ENCODE results near the gene GAL.

GAL gene

GRCh38 chr11:68727783-68728182 is 43.4 kb downstream of the GAL start:
- H3K27me3 Mint-ChIP-seq = no peaks in the 10 kb centered on the region
- ATAC-seq (replicated peaks) (no peak), DNase-seq (no peak)
- H3K4me3 Mint-ChIP-seq = no peak overlapping the region
- H3K9me3 Mint-ChIP-seq = no peaks in the 10 kb centered on the region
- no peaks in the 10 kb centered on the region for H3K4me1 Mint-ChIP-seq
- peaks cover 0 to 1% of the 10 kb centered on the region in 2 donors for H3K36me3 Mint-ChIP-seq
- H3K27ac Mint-ChIP-seq = no peak overlapping the region

GRCh38 chr11:68734111-68734510 is 49.8 kb downstream of the GAL start:
- no peaks in the 10 kb centered on the region for H3K9me3 Mint-ChIP-seq
- H3K4me3 Mint-ChIP-seq = no peak overlapping the region
- H3K36me3 Mint-ChIP-seq = peaks cover 0 to 1% of the 10 kb centered on the region in 2 donors
- no peaks in the 10 kb centered on the region for H3K27me3 Mint-ChIP-seq
- H3K27ac Mint-ChIP-seq = no peak overlapping the region
- H3K4me1 Mint-ChIP-seq = peaks cover 0 to 4% of the 10 kb centered on the region in 2 donors
- ATAC-seq (replicated peaks) = no peak
- DNase-seq = no peak

- Mint-ChIP-seq H3K27me3 (no peaks in the 10 kb centered on the region), H3K9me3 (no peaks in the 10 kb centered on the region), H3K27ac (peak overlapping the region; percentile 9), H3K4me3 (no peak overlapping the region), H3K4me1 (peaks cover 0 to 4% of the 10 kb centered on the region in 2 donors), H3K36me3 (no peaks in the 10 kb centered on the region)
- no peak for ATAC-seq (replicated peaks)
- no peak for DNase-seq
Observed at GRCh38 chr11:68735125-68735524, 50.8 kb downstream of the GAL start.

- DNase-seq (no peak), ATAC-seq (replicated peaks) (no peak)
- no peak overlapping the region for H3K4me3 Mint-ChIP-seq
- H3K36me3 Mint-ChIP-seq = no peaks in the 10 kb centered on the region
- no peak overlapping the region for H3K27ac Mint-ChIP-seq
- H3K27me3 Mint-ChIP-seq = no peaks in the 10 kb centered on the region
- no peaks in the 10 kb centered on the region for H3K9me3 Mint-ChIP-seq
- H3K4me1 Mint-ChIP-seq = peaks cover 0 to 4% of the 10 kb centered on the region in 2 donors
Observed at GRCh38 chr11:68735646-68736045, 51.3 kb downstream of the GAL start.

Data from stimulated activated naive B cell treated with anti-CD40 and anti-IgM and Interleukin-4, amounts not matched to agents 10 μg/mL and 1 μg/mL and 100 μg/mL, for 72 hours (primary cell).